ENCODE measurements around the gene ERF. TPM values are rescaled to one million over a fixed set of nuclear protein-coding genes. Genes with fewer than 3 reads are reported as not detected.
A peak's percentile ranks its signal among the peaks of the same experiment; 100 is the strongest.

The ERF gene
- total RNA-seq, 1 donor from 2014 or later, result 53.9 TPM

DNA sequence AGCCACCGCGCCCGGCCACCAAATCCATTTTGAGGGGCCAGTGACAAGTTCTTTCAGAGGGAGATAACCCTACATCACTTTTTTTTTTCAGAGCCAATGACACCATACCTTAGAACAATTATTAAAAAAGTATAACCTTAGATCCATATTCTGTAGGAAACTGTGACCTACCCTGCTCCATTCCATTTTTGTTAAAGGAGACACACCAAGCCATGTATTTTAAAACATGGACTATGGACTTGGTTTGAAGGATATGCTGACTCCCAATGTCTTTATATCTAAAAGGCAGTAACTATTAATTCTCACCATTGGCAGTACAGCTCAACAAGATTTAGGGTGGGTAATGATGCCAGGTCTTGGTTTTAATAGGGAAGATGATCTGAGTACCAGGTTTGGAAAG lies 13.6 kb downstream of the ERF start:
- Histone ChIP-seq H3K36me3 (peaks cover 18% of the 10 kb centered on the region), H3K9me3 (no peaks in the 10 kb centered on the region), H3K4me1 (peaks cover 30% of the 10 kb centered on the region), H3K4me3 (peak overlapping the region; percentile 88), H3K27ac (peak overlapping the region; percentile 87), H3K27me3 (no peaks in the 10 kb centered on the region)
- intact Hi-C loops (cut with DNase I), result no loop called here
- ATAC-seq (no peak), DNase-seq (no peak)
- TF ChIP-seq, protein P1, sequence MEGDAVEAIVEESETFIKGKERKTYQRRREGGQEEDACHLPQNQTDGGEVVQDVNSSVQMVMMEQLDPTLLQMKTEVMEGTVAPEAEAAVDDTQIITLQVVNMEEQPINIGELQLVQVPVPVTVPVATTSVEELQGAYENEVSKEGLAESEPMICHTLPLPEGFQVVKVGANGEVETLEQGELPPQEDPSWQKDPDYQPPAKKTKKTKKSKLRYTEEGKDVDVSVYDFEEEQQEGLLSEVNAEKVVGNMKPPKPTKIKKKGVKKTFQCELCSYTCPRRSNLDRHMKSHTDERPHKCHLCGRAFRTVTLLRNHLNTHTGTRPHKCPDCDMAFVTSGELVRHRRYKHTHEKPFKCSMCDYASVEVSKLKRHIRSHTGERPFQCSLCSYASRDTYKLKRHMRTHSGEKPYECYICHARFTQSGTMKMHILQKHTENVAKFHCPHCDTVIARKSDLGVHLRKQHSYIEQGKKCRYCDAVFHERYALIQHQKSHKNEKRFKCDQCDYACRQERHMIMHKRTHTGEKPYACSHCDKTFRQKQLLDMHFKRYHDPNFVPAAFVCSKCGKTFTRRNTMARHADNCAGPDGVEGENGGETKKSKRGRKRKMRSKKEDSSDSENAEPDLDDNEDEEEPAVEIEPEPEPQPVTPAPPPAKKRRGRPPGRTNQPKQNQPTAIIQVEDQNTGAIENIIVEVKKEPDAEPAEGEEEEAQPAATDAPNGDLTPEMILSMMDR (IDR thresholded peaks at IDR 0.05), result no peak

DNA sequence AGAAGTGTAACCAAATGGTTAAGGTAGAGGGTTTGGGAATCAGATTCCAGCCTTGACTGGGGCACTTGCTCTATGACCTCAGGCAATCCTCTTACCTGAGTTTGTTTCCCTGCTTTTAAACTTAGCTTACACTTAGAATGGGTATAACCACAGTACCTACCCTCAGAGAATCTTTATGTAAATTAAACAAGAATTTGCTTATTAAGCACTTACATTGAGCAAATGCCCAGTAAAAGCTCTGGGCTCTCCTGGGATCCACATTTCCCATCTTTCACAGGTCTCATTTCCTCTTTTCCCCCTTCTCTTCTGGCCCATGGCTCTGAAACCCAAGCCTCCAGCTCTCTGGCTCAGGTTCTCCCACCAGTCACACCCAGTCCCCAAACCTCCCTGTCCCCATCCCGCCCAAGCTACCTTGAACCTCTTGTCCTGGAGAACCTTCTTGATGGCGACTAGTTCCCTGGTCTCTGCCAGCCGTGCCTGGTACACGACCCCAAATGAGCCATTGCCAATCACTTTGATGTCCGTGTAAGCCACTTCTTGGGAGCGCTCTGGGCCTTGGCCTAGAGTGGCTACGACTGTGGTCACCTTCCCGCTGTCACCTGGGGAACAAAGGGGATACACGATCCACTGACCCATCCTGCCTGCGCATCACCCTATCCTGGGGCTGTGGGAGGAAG lies 15.2 kb downstream of the ERF start:
- ATAC-seq (no peak), DNase-seq (no peak)
- Histone ChIP-seq H3K27ac (no peak overlapping the region), H3K4me1 (peaks cover 25% of the 10 kb centered on the region), H3K36me3 (peaks cover 34% of the 10 kb centered on the region), H3K4me3 (no peak overlapping the region), H3K9me3 (no peaks in the 10 kb centered on the region), H3K27me3 (no peaks in the 10 kb centered on the region)
- intact Hi-C loops (cut with DNase I), result no loop called here
- TF ChIP-seq, protein P1 (IDR thresholded peaks at IDR 0.05), result no peak

DNA sequence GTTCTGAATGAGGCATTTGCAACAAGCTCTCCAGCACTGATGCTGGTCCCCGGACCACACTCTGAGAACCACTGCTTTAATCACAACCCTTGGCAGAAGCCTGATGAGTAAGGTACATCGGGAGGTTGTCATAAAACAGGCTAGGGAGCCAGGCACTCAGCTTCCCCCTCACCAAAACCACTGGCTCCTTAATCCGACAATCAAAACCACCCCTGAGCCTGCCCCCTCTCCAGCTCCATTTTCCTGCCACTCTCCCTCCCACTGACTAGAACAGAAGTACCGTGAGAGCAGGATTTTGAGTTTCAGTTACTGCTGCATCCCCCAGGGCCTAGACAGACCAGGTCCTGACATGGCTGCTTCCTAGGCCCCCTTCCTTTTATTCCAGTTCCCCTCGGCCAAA lies 19.7 kb downstream of the ERF start:
- Histone ChIP-seq H3K4me3 (no peak overlapping the region), H3K9me3 (no peaks in the 10 kb centered on the region), H3K4me1 (peaks cover under 1% of the 10 kb centered on the region), H3K36me3 (peaks cover 77% of the 10 kb centered on the region), H3K27ac (no peak overlapping the region), H3K27me3 (no peaks in the 10 kb centered on the region)
- no peak for ATAC-seq
- intact Hi-C loops (cut with DNase I), result no loop called here
- DNase-seq, result no peak
- TF ChIP-seq, protein P1 (IDR thresholded peaks at IDR 0.05), result no peak

DNA sequence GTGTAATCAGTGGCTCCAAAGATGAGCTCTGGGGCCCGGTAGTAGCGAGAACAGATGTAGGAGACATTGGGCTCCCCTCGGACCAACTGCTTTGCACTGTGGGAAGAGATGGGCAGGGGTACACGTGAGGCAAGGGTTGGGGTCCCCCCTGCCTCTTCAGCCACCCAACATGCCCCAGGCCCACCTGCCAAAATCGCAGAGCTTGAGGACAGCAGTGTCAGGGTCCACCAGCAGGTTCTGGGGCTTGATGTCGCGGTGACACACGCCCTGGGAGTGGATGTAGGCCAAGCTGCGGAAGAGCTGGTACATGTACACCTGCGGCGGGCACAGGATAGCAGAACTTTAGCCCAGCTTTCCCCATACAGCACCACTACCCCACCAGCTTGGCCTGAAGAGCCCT lies 20.6 kb downstream of the ERF start:
- TF ChIP-seq, protein P1 (IDR thresholded peaks at IDR 0.05), result no peak
- no peaks in the 10 kb centered on the region for H3K27me3 ChIP-seq
- no peak overlapping the region for H3K4me3 ChIP-seq
- no peaks in the 10 kb centered on the region for H3K4me1 ChIP-seq
- no peaks in the 10 kb centered on the region for H3K9me3 ChIP-seq
- H3K36me3 ChIP-seq, result peaks cover 73% of the 10 kb centered on the region
- DNase-seq (no peak), ATAC-seq (no peak)
- intact Hi-C loops (cut with DNase I), result no loop called here
- H3K27ac ChIP-seq, result no peak overlapping the region

DNA sequence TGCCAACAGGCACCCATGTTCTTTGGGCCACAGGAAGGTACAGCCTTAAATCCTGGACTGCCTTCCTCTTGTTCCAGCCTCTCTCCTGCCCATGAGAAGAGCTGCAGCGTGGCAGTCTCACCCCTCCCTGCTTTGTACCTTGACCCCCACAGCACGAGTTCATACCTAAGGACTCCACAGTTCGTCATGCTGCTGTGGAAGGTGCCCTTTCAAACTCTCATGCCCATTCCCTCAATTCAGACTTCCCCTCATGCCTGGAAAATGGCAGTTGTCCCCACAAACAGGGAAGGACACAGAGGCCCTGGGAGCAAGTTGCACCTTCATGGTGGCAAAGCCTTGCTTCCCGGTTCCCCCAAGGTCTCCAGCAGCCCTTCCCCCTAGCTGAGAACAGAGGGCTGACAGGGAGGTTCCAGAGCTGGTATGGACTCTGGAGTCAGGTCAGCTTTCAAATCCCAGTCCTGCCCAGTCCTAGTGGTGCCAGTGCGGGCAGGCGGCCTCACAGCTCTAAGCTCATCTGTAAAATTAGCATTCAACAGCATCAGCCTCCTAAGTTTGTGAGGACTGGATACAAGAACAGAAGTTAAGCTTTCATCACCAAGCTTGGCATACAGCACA lies 21.1 kb downstream of the ERF start:
- Histone ChIP-seq H3K36me3 (peaks cover 68% of the 10 kb centered on the region), H3K27me3 (no peaks in the 10 kb centered on the region), H3K4me3 (no peak overlapping the region), H3K27ac (no peak overlapping the region), H3K9me3 (no peaks in the 10 kb centered on the region), H3K4me1 (no peaks in the 10 kb centered on the region)
- no peak for ATAC-seq
- no peak for DNase-seq
- TF ChIP-seq, protein P1 (IDR thresholded peaks at IDR 0.05), result no peak
- intact Hi-C loops (cut with DNase I), result no loop called here

Data from upper lobe of right lung (tissue), 1 donor.